SW480 (cell line): ENCODE measurements around the gene LRRC57.
"Not testable (repeated sequence)": the region's sequence is repeated elsewhere in the genome, so short reads cannot be mapped to it uniquely, and the experiment has no call there.

Source experiments
- DNase-seq: peaks from one replicate; pipeline ENCODE4 v3.0.0-alpha.2; 2016; ENCODE audit warnings: low spot score

LRRC57 gene

DNA sequence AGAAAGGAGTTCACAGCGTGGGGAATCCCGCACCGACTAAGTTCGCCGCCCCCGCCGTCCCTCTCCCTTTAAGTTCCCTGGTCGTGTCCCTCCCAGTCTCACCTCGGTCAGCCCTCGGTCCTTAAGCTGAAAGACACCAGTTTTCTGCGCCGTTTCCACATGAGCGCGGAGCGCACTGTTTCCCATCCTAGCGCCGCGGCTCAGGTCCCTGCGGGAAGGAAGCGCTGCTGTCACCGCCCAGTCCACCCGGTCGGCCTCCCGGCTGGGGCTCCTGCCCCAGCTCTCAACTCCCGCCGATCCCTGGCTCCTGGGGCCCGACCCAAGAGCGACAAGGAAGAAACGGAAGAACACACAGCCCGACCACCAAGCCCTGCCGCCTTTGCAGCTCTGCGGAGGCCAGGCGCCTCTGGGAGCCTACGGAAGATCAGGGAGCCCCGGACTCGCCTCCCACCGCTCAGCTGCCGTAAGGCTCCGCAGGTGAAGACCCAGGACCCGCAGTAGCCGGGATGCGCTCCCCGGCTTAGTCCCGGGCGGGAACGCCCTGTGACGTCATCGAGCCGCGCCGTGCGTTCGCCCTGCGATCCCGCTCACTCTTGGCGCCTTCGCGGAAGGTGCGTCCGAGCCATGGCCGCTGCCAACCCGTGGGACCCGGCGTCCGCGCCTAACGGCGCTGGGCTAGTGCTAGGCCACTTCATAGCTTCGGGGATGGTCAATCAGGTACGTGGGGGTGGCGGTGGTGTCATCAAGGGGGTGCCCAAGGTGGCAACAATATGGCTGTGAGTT, at the start of gene LRRC57, which contains the start of gene HAUS2:
Gene LRRC57 (minus strand): TSS at position 545 of the 783 bp plus-strand sequence. CDS start 359 bp downstream, at position 186.
Gene HAUS2 (plus strand): TSS at position 590 of the 783 bp plus-strand sequence. CDS start 35 bp downstream, at position 625.
- peak; percentile 70 for DNase-seq

DNA sequence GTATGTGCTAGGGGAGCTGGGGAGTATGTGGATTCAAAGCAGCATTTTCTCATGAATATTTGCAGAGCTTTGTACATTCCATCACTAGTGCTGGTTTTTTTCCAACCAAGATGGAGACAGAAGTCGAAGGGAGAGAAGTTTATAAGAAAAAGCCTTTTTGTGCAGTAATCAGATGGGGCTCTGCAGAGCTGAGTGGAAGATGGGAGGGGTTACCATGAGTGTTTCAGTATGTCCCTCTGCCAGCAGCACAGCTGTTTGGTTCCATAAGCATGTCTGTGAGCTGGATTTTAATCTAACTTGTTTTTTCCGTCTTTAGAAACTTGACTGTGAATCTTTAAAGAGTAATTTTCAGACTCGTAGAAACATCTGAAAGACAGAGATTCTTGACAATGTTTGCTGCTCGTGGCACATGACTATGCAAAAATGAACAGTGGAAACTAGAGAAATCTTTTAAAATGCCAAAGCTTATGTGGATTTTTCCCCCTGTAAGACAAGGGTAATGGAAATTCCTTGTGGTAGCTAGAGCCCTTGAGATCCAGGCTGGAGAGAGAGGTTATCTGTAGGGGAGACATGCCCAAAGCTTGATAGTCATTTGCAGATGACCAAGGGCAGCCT, 47.1 kb upstream of the LRRC57 start:
- no peak for DNase-seq

DNA sequence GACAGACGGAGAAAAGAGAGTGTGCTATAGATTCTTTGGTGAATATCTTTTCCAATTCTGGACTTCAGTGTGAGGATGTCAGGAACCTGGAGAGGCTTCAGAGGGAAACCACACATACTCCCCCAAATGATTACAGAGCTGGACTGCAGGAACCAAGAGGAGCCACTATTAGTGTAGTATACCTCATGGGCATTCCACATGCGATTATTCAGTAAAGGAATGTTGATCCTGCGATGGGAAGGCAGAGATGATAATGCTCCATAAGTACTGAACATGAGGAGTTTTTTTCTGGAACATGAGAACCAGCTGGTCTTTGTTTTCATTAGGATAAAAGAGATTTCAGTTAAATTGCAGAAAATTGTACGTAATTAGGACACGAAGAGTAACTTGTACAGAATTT, 45.5 kb upstream of the LRRC57 start:
- no peak for DNase-seq

DNA sequence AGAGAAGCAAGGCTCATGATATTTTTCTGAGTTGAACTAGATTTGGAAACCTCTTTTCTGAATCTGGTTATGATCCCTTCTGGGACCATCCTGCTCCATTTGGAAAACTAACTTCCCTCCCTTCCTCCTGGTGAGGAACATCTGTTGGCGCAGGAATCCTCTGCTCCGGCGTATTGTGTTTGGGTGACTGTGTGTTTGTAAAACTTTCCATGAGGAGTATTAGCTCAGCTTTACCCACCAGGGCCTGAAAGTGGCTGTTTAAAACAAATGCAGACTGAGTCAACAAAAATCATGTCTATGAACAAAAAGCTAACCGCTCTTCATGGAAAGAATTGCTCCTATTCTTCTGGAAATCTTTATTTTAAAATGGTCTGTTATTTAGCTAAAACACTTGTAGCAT, 44.5 kb upstream of the LRRC57 start:
- no peak for DNase-seq

DNA sequence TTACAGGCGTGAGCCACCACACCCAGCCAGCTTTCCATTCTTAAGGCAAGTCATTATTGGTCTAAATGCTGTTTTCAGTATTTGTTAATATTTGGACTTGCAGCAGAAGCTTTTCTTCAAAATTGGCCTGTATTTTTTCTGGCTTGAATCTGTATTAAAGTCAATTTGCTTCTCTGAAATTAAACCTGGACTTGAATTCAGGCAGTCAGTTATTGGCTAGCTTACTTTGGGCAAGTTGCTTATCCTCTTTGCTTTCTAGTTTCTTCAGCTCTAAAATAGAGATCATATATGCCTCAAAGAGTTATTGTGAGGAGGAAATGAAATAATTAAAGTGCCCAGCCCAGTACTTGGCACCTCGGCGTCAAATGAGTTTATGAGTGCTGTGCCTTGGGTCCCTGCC, 44.1 kb upstream of the LRRC57 start:
- no peak for DNase-seq

DNA sequence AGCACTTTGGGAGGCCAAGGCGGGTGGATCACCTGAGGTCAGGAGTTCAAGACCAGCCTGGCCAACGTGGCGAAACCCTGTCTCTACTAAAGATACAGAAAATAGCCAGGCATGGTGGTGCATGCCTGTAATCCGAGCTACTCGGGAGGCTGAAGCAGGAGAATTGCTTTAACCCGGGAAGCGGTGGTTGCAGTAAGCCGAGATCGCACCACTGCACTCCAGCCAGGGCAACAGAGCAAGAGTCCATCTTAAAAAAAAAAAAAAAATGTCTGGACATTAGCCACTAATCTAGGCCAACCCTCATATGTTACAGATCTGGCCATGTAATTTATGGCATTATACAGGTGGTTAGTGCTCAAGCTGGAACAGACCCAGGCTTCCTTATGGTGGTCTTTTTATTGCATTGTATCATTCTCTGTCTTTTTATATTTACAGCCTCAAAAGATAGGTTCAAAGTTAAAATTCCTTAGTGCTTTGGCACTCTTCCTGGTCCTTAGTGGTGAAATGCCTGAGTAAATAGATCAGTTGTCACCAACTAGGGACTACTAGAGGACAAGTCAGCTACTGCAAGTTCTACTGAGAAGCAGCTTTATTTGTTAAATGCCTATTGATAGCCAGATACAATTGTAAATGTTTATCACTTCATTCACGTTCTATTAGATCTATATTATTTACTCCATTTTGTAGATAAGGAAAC, 42.8 kb upstream of the LRRC57 start:
- peak; percentile 35 for DNase-seq

DNA sequence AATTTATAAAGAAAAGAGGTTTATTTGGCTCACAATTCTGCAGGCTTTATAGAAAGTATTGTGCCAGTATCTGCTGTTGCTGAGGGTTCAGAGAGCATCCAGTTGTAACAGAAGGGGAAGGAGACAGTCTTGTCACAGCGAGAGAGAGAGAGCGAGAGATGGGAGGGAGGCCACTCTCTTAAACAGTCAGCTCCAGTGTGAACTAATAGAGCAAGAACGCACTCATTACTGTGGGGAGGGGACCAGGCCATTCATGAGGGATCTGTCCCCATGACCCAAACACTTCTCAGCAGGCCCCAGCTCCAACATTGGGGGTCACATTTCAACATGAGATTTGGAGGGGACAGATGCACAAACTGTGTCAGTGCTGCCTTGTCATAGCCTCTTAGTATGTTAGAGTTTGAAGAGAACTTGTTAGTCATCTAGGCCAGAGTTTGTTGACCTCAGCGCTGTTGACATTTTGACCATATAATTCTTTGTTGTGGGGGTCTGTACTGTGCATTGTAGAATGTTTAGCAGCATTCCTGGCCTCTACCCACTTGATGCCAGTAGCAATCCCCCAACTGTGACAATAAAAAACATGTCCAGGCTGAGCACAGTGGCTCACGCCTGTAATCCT, 42.1 kb upstream of the LRRC57 start:
- DNase-seq: no peak

DNA sequence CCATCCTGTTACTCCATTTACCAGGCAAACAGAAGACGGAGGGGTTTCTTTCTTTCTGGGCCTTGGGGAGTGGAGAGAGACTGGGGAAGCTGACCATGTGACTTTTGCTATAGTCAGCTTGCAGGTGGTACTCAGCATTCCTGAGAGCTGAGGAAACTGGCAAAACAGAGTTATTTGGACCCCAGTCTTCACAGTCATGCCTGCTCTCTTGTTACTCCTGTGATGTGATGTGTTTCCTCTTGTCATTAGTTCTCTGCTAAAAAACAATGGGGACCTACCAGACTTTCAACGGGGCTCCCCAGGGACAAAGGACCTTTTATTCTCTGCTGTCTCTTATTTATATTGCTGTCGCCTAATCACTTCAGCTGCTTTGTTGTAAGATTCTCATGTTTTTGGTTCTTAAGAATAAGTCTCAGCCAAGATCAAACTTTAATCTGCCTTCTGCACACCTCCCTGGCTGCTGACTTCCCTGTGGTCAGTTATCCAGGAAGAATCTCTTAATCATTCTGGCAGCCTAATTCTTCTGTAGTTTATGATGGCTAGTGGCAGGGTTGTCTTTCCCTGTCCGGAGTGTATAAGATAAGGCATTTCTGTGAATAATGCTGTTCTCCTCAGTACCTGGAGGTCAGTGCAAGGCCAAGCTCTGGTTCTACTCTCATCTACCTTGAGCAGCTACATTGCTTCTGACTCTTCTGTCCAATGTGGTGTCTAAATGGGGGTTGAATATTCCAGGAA, 35.6 kb upstream of the LRRC57 start:
- no peak for DNase-seq

DNA sequence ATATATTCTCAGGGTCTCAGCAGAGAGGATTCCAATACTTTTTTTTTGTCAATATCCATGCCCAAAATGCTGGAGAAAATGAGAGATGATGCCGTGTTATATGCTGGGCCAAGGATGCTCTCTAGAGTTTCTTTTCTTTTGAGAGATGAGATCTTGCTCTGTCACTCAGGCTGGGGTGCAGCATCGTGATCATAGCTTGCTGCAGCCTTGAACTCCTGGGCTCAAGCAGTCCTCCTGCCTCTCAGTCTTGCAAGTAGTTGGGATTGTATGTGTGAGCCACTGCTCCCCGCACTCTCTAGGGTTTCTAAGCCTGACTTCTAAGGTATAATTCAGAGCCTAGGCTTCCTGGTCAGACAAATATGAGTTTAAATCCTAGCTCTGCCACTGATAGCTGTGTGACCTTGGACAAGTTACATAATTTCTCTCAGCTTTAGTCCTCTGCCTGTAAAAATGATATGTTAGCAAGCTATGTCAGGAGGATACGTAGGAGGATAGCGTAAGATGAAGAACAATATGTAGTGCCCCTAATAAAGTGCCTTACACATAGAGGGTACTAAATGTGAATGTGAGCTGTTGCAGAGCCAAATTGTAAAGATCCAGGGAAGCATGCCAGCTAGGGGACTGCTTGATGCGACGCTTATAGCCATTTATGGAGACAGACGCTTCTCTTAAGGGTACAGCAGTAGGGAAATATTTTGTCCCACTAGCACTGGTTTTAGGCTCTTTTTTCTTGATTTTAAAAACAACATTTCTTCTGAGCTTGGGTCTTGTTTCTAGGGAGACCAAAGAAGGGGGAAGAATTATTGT, 34.2 kb upstream of the LRRC57 start:
- no peak for DNase-seq

DNA sequence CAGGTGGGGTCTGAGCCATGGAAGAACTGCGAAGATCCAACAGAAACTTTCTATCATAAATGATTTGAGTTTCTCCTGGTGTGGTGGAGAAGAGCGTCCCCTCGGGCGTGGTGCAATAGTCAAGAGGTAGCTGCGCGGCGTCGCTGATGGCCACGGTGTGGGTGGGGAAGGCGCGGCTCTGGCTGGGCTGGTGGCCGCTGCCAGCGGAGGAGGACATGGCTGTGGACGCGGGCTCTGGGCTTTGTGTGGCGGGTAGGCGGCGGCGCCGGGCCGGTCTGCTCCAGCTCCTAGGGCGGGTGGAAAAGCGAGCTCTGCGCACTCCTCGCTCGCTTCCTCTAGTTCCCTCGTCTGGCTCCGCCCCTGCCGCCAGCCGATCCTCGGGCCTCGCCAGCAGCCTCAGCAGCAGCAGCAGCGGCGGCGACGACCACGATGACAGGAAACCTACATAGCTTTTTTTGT, 32.7 kb upstream of the LRRC57 start:
- DNase-seq: peak; percentile 78

DNA sequence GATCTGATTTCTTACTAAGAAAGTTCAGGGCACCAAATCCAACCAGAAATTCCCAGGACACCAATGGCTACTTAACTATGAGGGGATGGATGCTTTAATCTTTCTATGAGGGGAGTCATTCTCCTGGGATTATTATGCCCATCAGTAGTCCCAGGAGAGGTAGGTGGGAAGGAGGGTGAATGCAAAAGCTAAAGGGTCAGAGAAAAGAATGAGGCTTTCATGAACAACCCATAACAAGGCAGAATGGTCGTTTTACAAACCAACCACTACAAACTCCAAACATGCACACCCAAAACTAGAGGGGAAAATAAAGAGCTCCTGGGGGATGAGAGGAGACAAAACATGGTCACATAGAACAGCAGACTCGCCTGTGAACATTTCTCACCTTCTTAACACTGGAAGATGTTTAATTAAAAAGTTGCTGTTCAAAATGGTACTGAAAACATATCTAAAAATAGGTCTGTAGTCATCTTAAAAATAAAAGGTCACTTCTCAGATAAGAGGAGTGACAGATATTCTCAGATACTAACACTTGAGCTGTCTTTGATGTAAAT, 30.5 kb upstream of the LRRC57 start:
- DNase-seq: no peak

DNA sequence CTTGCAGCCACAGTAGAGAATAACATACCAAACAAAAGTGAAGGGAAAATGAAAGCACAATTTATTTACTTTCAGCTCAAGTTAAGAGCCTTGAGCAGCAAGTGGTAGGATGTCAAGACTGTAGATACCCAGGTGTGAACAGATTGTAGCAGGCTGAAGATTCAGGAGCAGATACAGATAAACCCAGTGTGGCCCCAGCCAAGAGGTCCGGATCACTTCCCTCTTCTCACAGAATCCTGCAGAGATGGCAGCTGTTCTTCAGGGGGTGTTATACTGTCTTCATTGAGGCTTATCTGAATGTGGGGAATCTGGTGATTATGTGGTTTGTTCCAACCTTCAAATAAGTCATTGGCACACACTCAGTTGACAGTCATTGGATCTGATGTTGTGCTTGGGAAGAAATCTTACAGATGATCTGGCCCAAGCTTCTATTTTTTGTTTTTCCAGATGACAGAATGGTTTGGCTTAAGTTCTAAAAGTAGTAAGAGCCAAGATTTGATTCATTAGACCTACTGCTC, 29.0 kb upstream of the LRRC57 start:
- DNase-seq: no peak

DNA sequence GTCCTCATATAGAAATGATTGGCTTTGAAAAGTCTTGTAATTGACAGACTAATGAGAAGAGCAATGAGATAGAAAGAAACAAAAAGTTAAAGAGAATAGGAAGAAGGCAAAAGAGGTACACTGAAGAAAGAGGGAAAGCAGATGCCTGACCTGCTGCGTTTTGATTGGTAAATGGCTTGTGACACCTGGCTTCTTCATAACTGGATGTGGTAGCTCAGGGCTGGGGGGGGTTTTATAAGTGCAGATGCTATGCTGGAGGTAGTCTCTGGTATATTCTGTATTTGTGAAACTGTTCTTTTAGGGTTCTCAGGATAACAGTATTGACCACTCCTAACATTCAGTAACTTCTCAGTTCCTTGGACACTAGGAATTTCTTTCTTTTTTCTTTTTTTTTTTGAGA, 28.2 kb upstream of the LRRC57 start:
- no peak for DNase-seq

DNA sequence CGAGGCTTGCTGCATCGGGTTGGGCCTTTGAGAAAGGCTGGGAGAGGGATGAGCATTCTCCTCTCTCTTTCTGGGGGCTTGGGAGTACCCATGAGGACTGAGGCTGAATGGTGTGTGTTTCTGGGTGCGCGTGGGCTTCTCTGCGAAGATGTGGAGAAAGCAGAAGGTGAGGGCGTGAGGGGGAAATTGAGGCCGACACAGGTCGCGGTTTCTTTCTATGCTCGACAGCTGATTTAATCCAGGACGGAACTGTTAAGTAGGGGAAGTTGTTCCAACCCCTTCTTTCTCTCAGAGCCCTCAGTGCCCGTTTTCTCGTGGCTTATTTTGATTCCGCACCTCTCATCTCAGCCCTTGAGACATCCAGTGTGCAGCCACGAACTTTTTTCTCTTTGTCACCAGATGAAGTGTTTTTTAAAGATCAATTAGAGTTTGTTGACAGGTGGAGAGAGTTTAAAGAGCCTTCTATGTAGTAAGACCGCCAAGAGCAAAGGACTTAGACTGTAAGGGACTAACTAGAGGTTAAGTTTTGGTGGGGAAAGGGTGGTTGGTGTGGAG, 27.5 kb upstream of the LRRC57 start:
- DNase-seq: no peak

DNA sequence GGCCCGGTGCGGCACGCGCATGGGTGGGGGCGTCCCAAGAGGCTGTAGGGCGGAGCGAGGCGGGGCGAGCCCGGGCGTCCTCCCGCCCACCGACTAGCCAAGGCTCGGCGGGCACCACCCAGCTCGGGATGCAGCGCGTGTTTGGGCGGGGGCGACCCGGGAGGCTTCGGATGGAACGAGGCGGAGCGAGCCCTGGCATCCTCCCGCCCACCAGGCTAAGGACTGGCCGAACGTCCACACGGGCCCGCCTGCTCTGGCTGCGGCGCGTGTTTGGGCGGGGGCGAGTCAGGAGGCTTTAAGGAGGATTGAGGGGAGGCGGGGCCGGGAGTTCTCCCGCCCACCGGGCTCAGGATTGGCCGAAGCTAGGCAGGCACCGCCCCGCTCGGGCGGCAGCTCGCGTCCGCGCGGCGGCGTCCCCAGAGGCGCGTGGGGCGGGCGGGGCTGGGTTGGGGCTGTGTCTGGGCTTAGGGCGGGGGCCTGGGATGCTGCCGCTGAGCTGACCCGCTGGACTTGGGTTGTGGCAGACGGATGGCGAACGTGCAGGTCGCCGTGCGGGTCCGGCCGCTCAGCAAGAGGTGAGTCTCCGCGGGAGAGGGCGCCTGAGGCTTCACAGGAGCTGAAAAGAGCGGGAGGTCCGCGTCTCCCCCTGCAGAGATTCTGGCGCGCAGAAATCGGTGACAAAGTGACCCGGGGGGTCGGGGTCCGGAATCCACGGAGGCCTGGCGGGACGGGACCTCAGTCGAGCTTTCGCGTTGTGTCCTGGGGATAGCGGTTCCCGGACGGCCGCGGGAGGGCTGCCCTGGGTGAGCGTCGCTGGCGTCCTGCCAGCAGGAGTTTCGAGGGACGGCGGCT, 26.8 kb upstream of the LRRC57 start, which contains the start of gene STARD9:
Gene STARD9 (plus strand): TSS at position 419 of the 852 bp plus-strand sequence. CDS start 110 bp downstream, at position 529.
- DNase-seq: peak; percentile 94

DNA sequence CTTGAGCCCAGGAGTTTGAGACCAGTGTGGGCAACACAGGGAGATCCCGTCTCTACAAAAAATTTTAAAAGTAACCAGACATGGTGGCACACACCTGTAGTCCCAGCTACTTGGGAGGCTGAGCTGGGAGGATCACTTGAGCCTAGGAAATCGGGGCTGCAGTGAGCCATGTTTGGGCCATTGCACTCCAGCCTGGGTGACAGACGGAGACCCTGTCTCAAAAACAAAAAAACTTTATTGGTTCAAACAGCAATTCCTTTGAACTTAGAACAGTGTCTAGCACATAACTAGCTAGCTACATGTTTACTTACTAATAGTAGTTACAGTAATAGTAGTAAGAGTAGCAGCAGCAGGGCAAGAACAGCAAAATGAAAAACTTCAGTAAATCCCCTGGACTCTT, 10.1 kb upstream of the LRRC57 start:
- DNase-seq: no peak

DNA sequence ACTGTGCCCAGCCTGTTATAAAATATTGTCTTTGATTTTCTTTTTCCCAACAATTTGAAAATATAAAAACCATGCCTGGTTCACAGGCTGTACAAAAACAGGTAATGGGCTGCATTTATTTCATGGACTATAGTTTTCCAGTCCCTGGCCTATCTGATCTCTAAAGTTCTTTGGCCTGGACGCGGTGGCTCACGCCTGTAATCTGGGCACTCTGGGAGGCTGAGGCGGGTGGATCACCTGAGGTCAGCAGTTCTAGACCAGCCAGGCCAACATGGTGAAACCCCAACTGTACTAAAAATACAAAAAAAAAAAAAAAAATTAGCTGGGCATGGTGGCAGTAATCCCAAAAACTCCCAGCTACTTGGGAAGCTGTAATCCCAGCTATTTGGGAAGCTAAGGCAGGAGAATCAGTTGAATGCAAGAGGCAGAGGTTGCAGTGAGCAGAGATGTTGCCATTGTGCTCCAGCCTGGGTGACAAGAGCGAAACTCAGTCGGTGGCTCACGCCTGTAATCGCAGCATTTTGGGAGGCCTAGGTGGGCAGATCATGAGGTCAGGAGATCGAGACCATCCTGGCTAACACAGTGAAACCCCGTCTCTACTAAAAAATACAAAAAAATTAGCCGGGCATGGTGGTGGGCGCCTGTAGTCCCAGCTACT, 8.1 kb upstream of the LRRC57 start:
- DNase-seq: not testable (repeated sequence)

DNA sequence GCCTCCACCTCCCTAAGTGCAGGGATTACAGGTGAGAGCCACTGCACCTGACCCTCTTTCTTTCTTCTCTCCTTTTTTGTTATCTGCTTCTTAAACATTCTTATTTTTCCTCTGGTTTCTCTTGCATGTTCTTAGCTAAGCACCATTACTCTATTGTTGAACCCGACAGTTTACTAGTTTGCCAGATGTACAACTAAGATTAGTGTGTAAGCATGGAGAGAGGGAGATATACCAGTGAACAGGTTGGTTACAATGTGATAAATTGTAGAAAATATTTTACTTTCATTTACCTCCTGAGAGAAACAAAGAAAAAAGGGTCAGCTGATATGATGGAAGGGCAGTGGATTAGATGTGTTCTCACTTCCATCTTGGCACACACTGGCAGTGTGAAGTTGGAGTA, 5.0 kb upstream of the LRRC57 start:
- DNase-seq: no peak
